ENCODE results near the gene SEMA5A.

- no peak for TF ChIP-seq NBN (conservative IDR thresholded peaks at IDR 0.05)
- TF ChIP-seq POLR2A (IDR thresholded peaks at IDR 0.05; ENCODE audit: insufficient read depth in 1 of 2, low read depth in 2 of 2, low read length in 2 of 2), result no peak
- TF ChIP-seq SMC3 (IDR thresholded peaks at IDR 0.05; ENCODE audit: low read length), result no peak
- TF ChIP-seq CBX1 (IDR thresholded peaks at IDR 0.05; ENCODE audit: low read depth), result no peak
- no peak for TF ChIP-seq ZNF639 (CRISPR knock-in tag; conservative IDR thresholded peaks at IDR 0.05)
- TF ChIP-seq ZC3H4 (CRISPR knock-in tag; IDR thresholded peaks at IDR 0.05; ENCODE audit: borderline replicate concordance), result no peak
- TF ChIP-seq MYC (CRISPR knock-in tag; IDR thresholded peaks at IDR 0.05; ENCODE audit: borderline replicate concordance), result no peak
- no peak for TF ChIP-seq ZSCAN29 (CRISPR knock-in tag; conservative IDR thresholded peaks at IDR 0.05)
- TF ChIP-seq HOXD1 (CRISPR knock-in tag; IDR thresholded peaks at IDR 0.05), result no peak
Measured at GRCh38 chr5:9374025-9374424, 171.8 kb downstream of the SEMA5A start.
